HG03439 (cell line): Measurements from ENCODE around the gene KBTBD7.

Experiments
- ATAC-seq: cut with Tn5 transposase; IDR thresholded peaks from one replicate; pipeline ENCODE4 v1.9.1; 2021; ENCODE audit warnings: mild to moderate bottlenecking, moderate library complexity; ENCODE audit not compliant: unreplicated experiment

The KBTBD7 gene

GRCh38 chr13:41193919-41194824 is at the start of gene KBTBD7:
Gene KBTBD7 (minus strand): TSS chr13:41194569. CDS start chr13:41194257, 312 bp downstream.
- peak; percentile 95 for ATAC-seq

- ATAC-seq = no peak
Measured at GRCh38 chr13:41241626-41242025, 47.3 kb upstream of the KBTBD7 start.

GRCh38 chr13:41236369-41236768 is 42.0 kb upstream of the KBTBD7 start:
- ATAC-seq = no peak

- ATAC-seq = no peak
Measured at GRCh38 chr13:41232578-41233480, 38.5 kb upstream of the KBTBD7 start.

- no peak for ATAC-seq
Measured at GRCh38 chr13:41231786-41232185, 37.4 kb upstream of the KBTBD7 start.

- ATAC-seq = no peak
Measured at GRCh38 chr13:41231025-41231677, 36.8 kb upstream of the KBTBD7 start.

GRCh38 chr13:41229356-41229755 is 35.0 kb upstream of the KBTBD7 start:
- ATAC-seq = no peak

GRCh38 chr13:41224113-41225110 is 30.0 kb upstream of the KBTBD7 start:
- no peak for ATAC-seq

GRCh38 chr13:41222259-41222852 is 28.0 kb upstream of the KBTBD7 start:
- ATAC-seq = peak; percentile 79

GRCh38 chr13:41220401-41220800 is 26.0 kb upstream of the KBTBD7 start:
- ATAC-seq = no peak

GRCh38 chr13:41216160-41216559 is 21.8 kb upstream of the KBTBD7 start:
- ATAC-seq = no peak

GRCh38 chr13:41213919-41214318 is 19.6 kb upstream of the KBTBD7 start:
- no peak for ATAC-seq

- ATAC-seq = no peak
Measured at GRCh38 chr13:41213316-41213715, 18.9 kb upstream of the KBTBD7 start.

GRCh38 chr13:41212881-41213280 is 18.5 kb upstream of the KBTBD7 start:
- ATAC-seq = no peak

GRCh38 chr13:41211062-41211461 is 16.7 kb upstream of the KBTBD7 start:
- ATAC-seq = no peak

- no peak for ATAC-seq
Measured at GRCh38 chr13:41206467-41206866, 12.1 kb upstream of the KBTBD7 start.

- no peak for ATAC-seq
Measured at GRCh38 chr13:41203810-41204209, 9.4 kb upstream of the KBTBD7 start.

- ATAC-seq = no peak
Measured at GRCh38 chr13:41200126-41200525, 5.8 kb upstream of the KBTBD7 start.

GRCh38 chr13:41199526-41199925 is 5.2 kb upstream of the KBTBD7 start:
- no peak for ATAC-seq

- no peak for ATAC-seq
Measured at GRCh38 chr13:41199079-41199478, 4.7 kb upstream of the KBTBD7 start.
